PFSK-1 (cell line): Measurements from ENCODE around the gene NDUFA7.

Experiments used
- FOXP2 ChIP-seq: optimal IDR thresholded peaks from 2 replicates; pipeline ENCODE3; 2011; ENCODE audit warnings: borderline replicate concordance, control low read depth, inconsistent platforms; ENCODE audit not compliant: insufficient read depth; ENCODE audit errors: extremely low read length, extremely low read depth
- POLR2AphosphoS5 ChIP-seq: IDR thresholded peaks from 2 replicates; pipeline ENCODE4 v1.6.1; 2012; ENCODE audit warnings: low read depth, mild to moderate bottlenecking, control low read depth, low read length, moderate library complexity
- REST ChIP-seq, 2 experiments: IDR thresholded peaks; 2 replicates each; pipeline versions ENCODE4 v1.6.1 to v1.8.0; 2011 to 2012; ENCODE audit warnings: low read depth in 2 of 2, low read length in 2 of 2, control low read depth in 1 of 2, inconsistent platforms in 1 of 2, mild to moderate bottlenecking in 1 of 2, moderate library complexity in 1 of 2; ENCODE audit not compliant: insufficient read depth in 1 of 2
- SIN3A ChIP-seq: IDR thresholded peaks from 2 replicates; pipeline ENCODE4 v1.6.1; 2012; ENCODE audit warnings: mild to moderate bottlenecking, low read length, moderate library complexity, borderline replicate concordance; ENCODE audit not compliant: insufficient read depth
- TAF1 ChIP-seq: IDR thresholded peaks from 2 replicates; pipeline ENCODE4 v1.6.1; 2012; ENCODE audit warnings: low read length, control low read depth, borderline replicate concordance; ENCODE audit not compliant: insufficient read depth

The NDUFA7 gene

GRCh38 chr19:8363803-8364771, 42.9 kb upstream of the NDUFA7 start, which contains the start of gene ANGPTL4:
ANGPTL4 (plus strand) TSS chr19:8364155; CDS start chr19:8364322, 167 bp downstream.
- no peak for TF ChIP-seq REST (IDR thresholded peaks at IDR 0.05; ENCODE audit: insufficient read depth in 1 of 2, low read depth in 2 of 2, low read length in 2 of 2)
- peak; percentile 32 for TF ChIP-seq FOXP2

- no peak for TF ChIP-seq SIN3A
- peak; percentile 50 for TF ChIP-seq FOXP2
- no peak for TF ChIP-seq POLR2AphosphoS5
Observed at GRCh38 chr19:8361921-8362793, 41.0 kb upstream of the NDUFA7 start.

- TF ChIP-seq TAF1: no peak
- TF ChIP-seq REST (IDR thresholded peaks at IDR 0.05; ENCODE audit: insufficient read depth in 1 of 2, low read depth in 2 of 2, low read length in 2 of 2): no peak
- TF ChIP-seq SIN3A: no peak
- TF ChIP-seq POLR2AphosphoS5: no peak
- TF ChIP-seq FOXP2: no peak
Observed at GRCh38 chr19:8360196-8360595, 39.0 kb upstream of the NDUFA7 start.

GRCh38 chr19:8358948-8359347, 37.8 kb upstream of the NDUFA7 start:
- TF ChIP-seq SIN3A: no peak

GRCh38 chr19:8357007-8357521, 35.9 kb upstream of the NDUFA7 start:
- TF ChIP-seq SIN3A (no peak), FOXP2 (no peak), TAF1 (no peak), REST (IDR thresholded peaks at IDR 0.05; ENCODE audit: insufficient read depth in 1 of 2, low read depth in 2 of 2, low read length in 2 of 2) (no peak), POLR2AphosphoS5 (no peak)
